ENCODE data around the gene MYO1D.

Gene MYO1D

DNA sequence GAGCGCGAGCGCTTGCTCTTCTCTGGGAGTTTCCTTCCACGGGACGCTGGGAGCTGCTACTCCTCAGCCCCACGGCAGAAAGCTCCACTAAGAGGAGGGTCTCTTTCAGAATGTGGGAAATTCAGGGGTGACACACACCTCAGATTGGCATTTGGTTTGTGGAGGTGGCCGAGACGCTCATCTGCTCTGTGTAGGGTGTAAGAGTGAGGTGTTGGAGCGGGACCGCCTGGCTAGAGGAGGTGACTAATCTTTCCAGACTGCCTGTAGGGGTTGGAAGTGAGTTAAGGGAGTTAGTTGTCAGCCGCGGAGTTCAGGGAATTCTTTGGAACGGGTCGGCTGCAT lies 431.9 kb downstream of the MYO1D start:
- TF ChIP-seq, protein P1, sequence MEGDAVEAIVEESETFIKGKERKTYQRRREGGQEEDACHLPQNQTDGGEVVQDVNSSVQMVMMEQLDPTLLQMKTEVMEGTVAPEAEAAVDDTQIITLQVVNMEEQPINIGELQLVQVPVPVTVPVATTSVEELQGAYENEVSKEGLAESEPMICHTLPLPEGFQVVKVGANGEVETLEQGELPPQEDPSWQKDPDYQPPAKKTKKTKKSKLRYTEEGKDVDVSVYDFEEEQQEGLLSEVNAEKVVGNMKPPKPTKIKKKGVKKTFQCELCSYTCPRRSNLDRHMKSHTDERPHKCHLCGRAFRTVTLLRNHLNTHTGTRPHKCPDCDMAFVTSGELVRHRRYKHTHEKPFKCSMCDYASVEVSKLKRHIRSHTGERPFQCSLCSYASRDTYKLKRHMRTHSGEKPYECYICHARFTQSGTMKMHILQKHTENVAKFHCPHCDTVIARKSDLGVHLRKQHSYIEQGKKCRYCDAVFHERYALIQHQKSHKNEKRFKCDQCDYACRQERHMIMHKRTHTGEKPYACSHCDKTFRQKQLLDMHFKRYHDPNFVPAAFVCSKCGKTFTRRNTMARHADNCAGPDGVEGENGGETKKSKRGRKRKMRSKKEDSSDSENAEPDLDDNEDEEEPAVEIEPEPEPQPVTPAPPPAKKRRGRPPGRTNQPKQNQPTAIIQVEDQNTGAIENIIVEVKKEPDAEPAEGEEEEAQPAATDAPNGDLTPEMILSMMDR (IDR thresholded peaks at IDR 0.05; ENCODE audit: extremely low read depth, insufficient read depth, missing control alignments): no peak
- DNase-seq (ENCODE audit: low spot score): no peak
- in situ Hi-C loops (cut with MboI; ENCODE audit: low pct_unique_long_range_greater_than_20kb, low sequenced_read_pairs, unreplicated experiment): no loop called here

DNA sequence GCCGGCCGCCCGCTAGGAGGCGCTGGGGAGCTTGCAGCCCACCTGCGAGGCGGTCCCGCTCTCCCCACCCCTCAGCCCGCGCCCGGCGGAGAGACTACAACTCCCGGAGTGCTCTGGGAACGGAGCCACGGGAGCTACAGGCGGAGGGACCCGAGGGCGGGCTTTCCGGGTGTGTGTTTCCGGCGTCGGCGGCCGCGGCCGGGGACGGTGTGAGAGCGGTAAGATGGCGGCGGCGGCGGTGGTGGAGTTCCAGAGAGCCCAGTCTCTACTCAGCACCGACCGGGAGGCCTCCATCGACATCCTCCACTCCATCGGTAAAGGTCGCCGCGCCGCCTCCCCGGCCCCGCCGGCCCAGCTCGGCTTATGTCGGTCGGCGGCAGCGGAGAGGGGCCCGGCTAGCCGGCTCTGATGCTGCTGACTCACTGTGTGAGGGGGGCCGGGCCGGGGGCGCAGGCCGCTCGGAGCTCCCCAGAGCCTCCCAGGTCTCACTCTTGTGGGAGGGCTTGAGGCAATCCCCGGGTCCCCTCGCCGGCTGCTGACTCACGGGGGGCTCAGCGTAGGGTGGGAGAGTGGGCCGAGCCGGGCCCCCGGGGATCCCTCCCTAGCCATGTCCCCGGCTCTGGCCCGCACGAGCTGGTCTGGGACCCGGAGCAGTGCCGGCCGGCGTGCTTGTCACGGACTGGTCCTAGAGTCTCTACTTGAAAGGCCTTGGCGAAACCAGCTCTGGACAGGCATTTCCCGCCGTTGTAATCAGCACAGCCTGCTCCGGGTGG lies 432.4 kb downstream of the MYO1D start, which contains the start of gene PSMD11:
TSS of gene PSMD11 (plus strand) at position 210 of the 773 bp plus-strand sequence. CDS start at position 224, 14 bp downstream.
- peak; percentile 98 for DNase-seq (ENCODE audit: low spot score)
- TF ChIP-seq, protein P1 (IDR thresholded peaks at IDR 0.05; ENCODE audit: extremely low read depth, insufficient read depth, missing control alignments): peak; percentile 94
- in situ Hi-C loops (cut with MboI; ENCODE audit: low pct_unique_long_range_greater_than_20kb, low sequenced_read_pairs, unreplicated experiment): no loop called here

DNA sequence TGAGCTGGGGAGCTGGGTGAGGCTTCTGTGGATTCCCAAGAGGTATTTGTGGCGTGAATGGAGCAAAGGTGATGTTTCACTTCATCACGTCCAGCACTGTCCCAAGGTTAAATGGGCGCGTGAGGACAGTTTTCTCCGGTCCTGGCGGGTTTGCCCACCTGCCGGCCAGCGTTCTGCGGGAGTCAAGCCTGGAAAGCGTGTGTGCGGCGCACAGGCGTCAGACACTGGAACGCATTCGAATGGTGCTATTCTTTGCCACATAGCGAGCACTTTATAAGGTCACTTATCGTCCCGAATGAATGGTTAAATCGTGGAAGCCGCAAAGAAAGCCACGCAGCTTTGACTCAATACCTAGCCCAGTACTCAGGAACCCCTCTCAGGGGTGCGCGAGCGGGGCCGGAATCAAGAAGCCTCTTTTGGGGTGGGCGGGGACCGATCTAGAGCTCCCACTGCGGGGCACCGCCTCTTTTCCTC lies 433.1 kb downstream of the MYO1D start:
- DNase-seq (ENCODE audit: low spot score): no peak
- TF ChIP-seq, protein P1 (IDR thresholded peaks at IDR 0.05; ENCODE audit: extremely low read depth, insufficient read depth, missing control alignments): no peak
- in situ Hi-C loops (cut with MboI; ENCODE audit: low pct_unique_long_range_greater_than_20kb, low sequenced_read_pairs, unreplicated experiment): no loop called here

Data from GM13977 (cell line).